Subcutaneous adipose tissue (tissue), 4 donors: Measurements from ENCODE around the gene NPFFR1. TPM values are rescaled to one million over a fixed set of nuclear protein-coding genes. Genes with fewer than 3 reads are reported as not detected.

Experiments
- CTCF ChIP-seq: fragments of 450-650 bp; IDR thresholded peaks from one replicate; pipeline ENCODE4 v1.5.1; 2016; ENCODE audit warnings: low read depth, mild to moderate bottlenecking, control low read depth, antibody characterized with exemption, moderate library complexity
- total RNA-seq, 4 donors: library from RNA; depleted of rRNA; stranded (reverse); fragments of >200 nt; gene quantifications; one replicate each; pipeline ENCODE4 v1.1.0, GENCODE V29; 2016

The NPFFR1 gene
- total RNA-seq, 4 donors from 2014 or later, result not detected

GRCh38 chr10:70303730-70304129 lies 19.9 kb upstream of the NPFFR1 start:
- no peak for TF ChIP-seq CTCF

- no peak for TF ChIP-seq CTCF
Observed at GRCh38 chr10:70302292-70302691, 18.5 kb upstream of the NPFFR1 start.

GRCh38 chr10:70300908-70301597 lies 17.2 kb upstream of the NPFFR1 start:
- TF ChIP-seq CTCF, result no peak

GRCh38 chr10:70300461-70300860 lies 16.7 kb upstream of the NPFFR1 start:
- TF ChIP-seq CTCF, result no peak

- no peak for TF ChIP-seq CTCF
Observed at GRCh38 chr10:70299876-70300275, 16.1 kb upstream of the NPFFR1 start.

- TF ChIP-seq CTCF, result no peak
Observed at GRCh38 chr10:70298393-70298792, 14.6 kb upstream of the NPFFR1 start.

- TF ChIP-seq CTCF, result no peak
Observed at GRCh38 chr10:70297224-70297623, 13.4 kb upstream of the NPFFR1 start.
